PC-3 (cell line): ENCODE measurements around the gene CMTM5.

ENCODE experiments used
- EZH2 ChIP-seq: fragments of 300-600 bp; sonication (generic); IDR thresholded peaks from one replicate; pipeline ENCODE4 v1.6.1; 2017; ENCODE audit warnings: antibody characterized with exemption, mild to moderate bottlenecking, low read length; ENCODE audit not compliant: unreplicated experiment
- TF ChIP-seq, protein P1 (sequence below): fragments of 300-600 bp; sonication (generic); conservative IDR thresholded peaks from 2 replicates; pipeline ENCODE4 v1.5.1; 2017; ENCODE audit warnings: antibody characterized with exemption, low read depth, mild to moderate bottlenecking, low read length

DNA sequence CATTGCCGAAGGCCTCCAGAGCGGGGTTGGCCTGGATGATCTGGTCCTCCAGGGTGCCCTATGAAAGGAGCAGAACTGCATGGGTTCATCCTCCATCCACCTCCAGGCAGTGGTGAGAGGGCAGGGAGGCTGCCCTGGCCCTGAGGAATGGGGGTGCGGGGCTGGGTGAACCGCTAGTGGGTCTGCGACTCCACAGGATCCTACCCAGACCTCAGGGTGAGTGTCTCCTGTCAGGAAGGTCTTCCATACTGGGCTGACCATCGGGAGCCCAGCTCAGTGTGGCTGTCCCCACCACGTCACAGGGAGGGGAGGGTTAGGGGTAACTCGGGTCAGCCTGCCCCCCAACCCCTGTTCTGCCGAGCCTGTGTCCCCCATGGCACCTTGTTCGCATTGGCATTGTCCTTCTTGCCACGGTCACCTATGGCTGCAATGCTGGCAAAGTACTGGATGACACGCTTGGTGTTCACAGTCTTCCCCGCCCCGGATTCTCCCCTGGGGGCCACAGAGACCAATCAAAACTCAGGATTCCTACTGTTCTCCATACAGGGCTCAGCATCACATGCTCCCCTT is 27.6 kb downstream of the CMTM5 start:
- TF ChIP-seq, protein P1, sequence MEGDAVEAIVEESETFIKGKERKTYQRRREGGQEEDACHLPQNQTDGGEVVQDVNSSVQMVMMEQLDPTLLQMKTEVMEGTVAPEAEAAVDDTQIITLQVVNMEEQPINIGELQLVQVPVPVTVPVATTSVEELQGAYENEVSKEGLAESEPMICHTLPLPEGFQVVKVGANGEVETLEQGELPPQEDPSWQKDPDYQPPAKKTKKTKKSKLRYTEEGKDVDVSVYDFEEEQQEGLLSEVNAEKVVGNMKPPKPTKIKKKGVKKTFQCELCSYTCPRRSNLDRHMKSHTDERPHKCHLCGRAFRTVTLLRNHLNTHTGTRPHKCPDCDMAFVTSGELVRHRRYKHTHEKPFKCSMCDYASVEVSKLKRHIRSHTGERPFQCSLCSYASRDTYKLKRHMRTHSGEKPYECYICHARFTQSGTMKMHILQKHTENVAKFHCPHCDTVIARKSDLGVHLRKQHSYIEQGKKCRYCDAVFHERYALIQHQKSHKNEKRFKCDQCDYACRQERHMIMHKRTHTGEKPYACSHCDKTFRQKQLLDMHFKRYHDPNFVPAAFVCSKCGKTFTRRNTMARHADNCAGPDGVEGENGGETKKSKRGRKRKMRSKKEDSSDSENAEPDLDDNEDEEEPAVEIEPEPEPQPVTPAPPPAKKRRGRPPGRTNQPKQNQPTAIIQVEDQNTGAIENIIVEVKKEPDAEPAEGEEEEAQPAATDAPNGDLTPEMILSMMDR, result no peak
- no peak for TF ChIP-seq EZH2
